ENCODE results near the gene GUCD1.

- peak; percentile 64; the same call in 1 of the 2 replicates for TF ChIP-seq POU2F2 (IDR thresholded peaks at IDR 0.05; ENCODE audit: low read depth, low read length)
- TF ChIP-seq POLR2AphosphoS5 (IDR thresholded peaks at IDR 0.05; ENCODE audit: low read depth, low read length): peak; percentile 84
Measured at GRCh38 chr22:24555165-24556039, 464 bp upstream of the GUCD1 start, which contains the start of gene SNRPD3.

Measured in GM12891 (cell line).